Measurements from ENCODE around the gene PKD1L1. TPM values are rescaled to one million over a fixed set of nuclear protein-coding genes. Genes with fewer than 3 reads are reported as not detected.

Gene PKD1L1
- total and polyA plus RNA-seq, 12 donors: 0.11 to 1.0 (median 0.17) TPM; not detected in 1

- Histone ChIP-seq H3K4me1 (replicated peaks in 1 of 2) (peaks cover 0 to 3% of the 10 kb centered on the region in 2 donors), H3K27ac (no peak overlapping the region), H3K27me3 (no peaks in the 10 kb centered on the region), H3K9me3 (replicated peaks in 1 of 3) (no peaks in the 10 kb centered on the region), H3K4me3 (no peak overlapping the region), H3K36me3 (replicated peaks in 1 of 2) (no peaks in the 10 kb centered on the region)
- intact Hi-C loops (cut with DNase I): no loop called here
- no peak for DNase-seq
- TF ChIP-seq POLR2A (IDR thresholded peaks at IDR 0.05) (no peak), CTCF (IDR thresholded peaks at IDR 0.05) (no peak)
- WGBS, 4 donors: 91 to 96% (median 93%) methylated on average over 10 of the region's 10 CpGs
Measured at GRCh38 chr7:47935336-47935735, 12.9 kb downstream of the PKD1L1 start.

DNA sequence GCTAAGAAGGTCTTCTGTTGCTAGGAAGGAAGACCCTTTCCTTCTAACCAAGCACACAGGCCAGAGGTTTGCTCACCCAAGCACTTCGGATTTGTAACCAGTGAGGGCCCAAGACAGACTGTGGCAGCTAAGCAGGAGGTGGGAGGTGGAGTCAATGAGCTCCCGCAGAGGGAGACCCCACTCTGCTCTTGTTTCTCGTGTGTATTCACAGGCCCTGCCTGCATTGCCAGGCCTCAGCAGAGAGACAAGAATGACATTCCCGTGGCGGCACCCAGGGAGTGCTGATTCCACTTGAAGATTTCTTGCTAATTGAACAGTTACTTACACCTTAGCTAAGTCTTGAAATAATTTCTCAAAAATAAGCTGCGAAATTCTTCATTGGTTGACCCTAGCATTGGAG, 13.4 kb downstream of the PKD1L1 start:
- H3K9me3 ChIP-seq (replicated peaks in 1 of 3): no peaks in the 10 kb centered on the region
- DNase-seq: no peak
- H3K4me1 ChIP-seq (replicated peaks in 1 of 2): no peaks in the 10 kb centered on the region
- no peak overlapping the region for H3K27ac ChIP-seq
- intact Hi-C loops (cut with DNase I): no loop called here
- WGBS, 4 donors: 83 to 89% (median 85%) methylated on average over 6 of the region's 6 CpGs
- no peaks in the 10 kb centered on the region for H3K36me3 ChIP-seq (replicated peaks in 1 of 2)
- H3K27me3 ChIP-seq: no peaks in the 10 kb centered on the region
- H3K4me3 ChIP-seq: no peak overlapping the region
- TF ChIP-seq CTCF (IDR thresholded peaks at IDR 0.05) (no peak), POLR2A (IDR thresholded peaks at IDR 0.05) (no peak)

DNA sequence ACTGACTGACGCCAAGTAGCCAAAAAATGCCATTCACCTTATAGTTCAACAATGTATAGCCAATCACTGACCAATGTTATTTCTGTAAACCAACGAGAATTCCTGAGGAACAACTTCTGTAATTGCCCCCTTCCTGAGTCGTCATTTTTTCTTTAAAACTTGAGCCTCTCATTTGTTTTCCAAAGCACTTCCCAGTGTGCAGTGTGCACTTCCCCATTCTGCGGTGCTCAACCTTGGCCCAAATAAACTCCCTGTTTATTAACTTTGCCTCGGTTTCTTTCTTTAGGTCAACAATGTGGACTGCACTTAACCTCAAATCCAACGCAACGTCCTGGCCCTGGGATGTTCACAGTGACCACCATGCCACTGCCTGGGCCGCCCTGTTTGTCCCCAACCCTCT, 15.1 kb downstream of the PKD1L1 start:
- no peak overlapping the region for H3K4me3 ChIP-seq
- intact Hi-C loops (cut with DNase I): no loop called here
- no peak overlapping the region for H3K27ac ChIP-seq
- H3K27me3 ChIP-seq: no peaks in the 10 kb centered on the region
- no peaks in the 10 kb centered on the region for H3K4me1 ChIP-seq (replicated peaks in 1 of 2)
- H3K36me3 ChIP-seq (replicated peaks in 1 of 2): no peaks in the 10 kb centered on the region
- no peak for DNase-seq
- 75 to 86% (median 83%) methylated on average over 8 of the region's 8 CpGs for WGBS, 4 donors
- no peak for TF ChIP-seq CTCF (IDR thresholded peaks at IDR 0.05)
- TF ChIP-seq POLR2A (IDR thresholded peaks at IDR 0.05): no peak
- H3K9me3 ChIP-seq (replicated peaks in 1 of 3): no peaks in the 10 kb centered on the region

GRCh38 chr7:47932466-47933037, 15.7 kb downstream of the PKD1L1 start:
- no peaks in the 10 kb centered on the region for H3K9me3 ChIP-seq (replicated peaks in 1 of 3)
- intact Hi-C loops (cut with DNase I): no loop called here
- H3K27ac ChIP-seq: no peak overlapping the region
- WGBS, 4 donors: 85 to 95% (median 90%) methylated on average over 11 of the region's 11 CpGs
- no peak overlapping the region for H3K4me3 ChIP-seq
- DNase-seq: no peak
- H3K4me1 ChIP-seq (replicated peaks in 1 of 2): no peaks in the 10 kb centered on the region
- TF ChIP-seq CTCF (IDR thresholded peaks at IDR 0.05) (no peak), POLR2A (IDR thresholded peaks at IDR 0.05) (no peak)
- no peaks in the 10 kb centered on the region for H3K36me3 ChIP-seq (replicated peaks in 1 of 2)
- H3K27me3 ChIP-seq: no peaks in the 10 kb centered on the region

All from adrenal gland (tissue), 12 donors.